Endothelial cell of umbilical vein (primary cell): Measurements from ENCODE around the gene ITPR1. TPM values are rescaled to one million over a fixed set of nuclear protein-coding genes. Genes with fewer than 3 reads are reported as not detected.

Source experiments
- BruUV-seq: library from RNA; stranded (reverse); fragments of 400-500 nt; replicated peaks from 2 replicates; lab custom pipeline; 2021; lab: Mats Ljungman, UMichigan
- CTCF ChIA-PET: fragments of 300-600, 350-600 bp; sonication (Branson Sonifier 250); formaldehyde crosslinking; loops from one replicate; lab custom pipeline; 2021; ENCODE audit warnings: antibody characterized with exemption, inconsistent platforms; lab: Charles Lee
- POLR2A ChIA-PET: fragments of 300-600, 350-600 bp; sonication (Branson Sonifier 250); formaldehyde crosslinking; loops from one replicate; lab custom pipeline; 2021; ENCODE audit warnings: antibody characterized with exemption, inconsistent platforms; lab: Charles Lee
- DNase-seq: peaks from one replicate; pipeline ENCODE4 v3.0.0-alpha.2; 2011; ENCODE audit warnings: low read depth, low spot score
- FAIRE-seq: peaks from 2 replicates; lab custom pipeline; 2011; peaks lifted over from hg19 to GRCh38; lab: Jason Lieb, UNC
- H2AFZ ChIP-seq: 2 replicates; pipeline ENCODE4 v1.6.0; 2012; ENCODE audit warnings: low read depth, low read length, control low read depth, inconsistent platforms
- H3K27ac ChIP-seq: 2 replicates; pipeline ENCODE4 v1.5.1; 2011; ENCODE audit warnings: low read depth, mild to moderate bottlenecking, control low read depth, low read length, moderate library complexity; ENCODE audit not compliant: insufficient read depth
- H3K27me3 ChIP-seq, 2 experiments: 2 replicates each; pipeline versions ENCODE4 v1.6.0 to v1.6.1; 2011; ENCODE audit warnings: low read length in 2 of 2, mixed read lengths in 1 of 2; ENCODE audit not compliant: control insufficient read depth in 2 of 2, insufficient read depth in 2 of 2
- H3K36me3 ChIP-seq, 2 experiments: 2 replicates in 1 of 2; 3 replicates in 1 of 2; pipeline ENCODE4 v1.5.1; 2011; ENCODE audit warnings: low read length in 2 of 2, mild to moderate bottlenecking in 1 of 2, moderate library complexity in 1 of 2; ENCODE audit not compliant: control insufficient read depth in 2 of 2, insufficient read depth in 2 of 2; ENCODE audit errors: extremely low read depth in 1 of 2
- H3K4me1 ChIP-seq: 3 replicates; pipeline ENCODE4 v1.5.1; 2011; ENCODE audit warnings: mild to moderate bottlenecking, low read length; ENCODE audit not compliant: control insufficient read depth, insufficient read depth; ENCODE audit errors: extremely low read depth
- H3K4me2 ChIP-seq: 2 replicates; pipeline ENCODE4 v1.6.1; 2011; ENCODE audit warnings: low read length, control low read depth, mixed read lengths; ENCODE audit not compliant: insufficient read depth
- H3K4me3 ChIP-seq, 3 experiments: fragments of 200-600 bp in 1 of 3; sonication (generic), shearing (Covaris generic) in 1 of 3; replicated peaks in 1 of 3; 2 replicates each; pipeline ENCODE4 v1.5.1; 2011 to 2016; ENCODE audit warnings: control low read depth in 3 of 3, low read length in 3 of 3, mild to moderate bottlenecking in 2 of 3, inconsistent platforms in 1 of 3, low read depth in 1 of 3, moderate library complexity in 1 of 3; ENCODE audit not compliant: insufficient read depth in 1 of 3
- H3K79me2 ChIP-seq: 2 replicates; pipeline ENCODE4 v1.6.0; 2012; ENCODE audit warnings: low read length, inconsistent platforms; ENCODE audit not compliant: control insufficient read depth, insufficient read depth
- H3K9ac ChIP-seq: replicated peaks from 2 replicates; pipeline ENCODE3; 2011; ENCODE audit warnings: low read length, control low read depth; ENCODE audit not compliant: insufficient read depth; ENCODE audit errors: extremely low read depth
- H3K9me1 ChIP-seq: replicated peaks from 3 replicates; pipeline ENCODE4 v1.6.0; 2011; ENCODE audit warnings: mild to moderate bottlenecking, low read length; ENCODE audit not compliant: control insufficient read depth, insufficient read depth; ENCODE audit errors: extremely low read depth
- H3K9me3 ChIP-seq: replicated peaks from 2 replicates; pipeline ENCODE4 v1.5.1; 2012; ENCODE audit warnings: low read length, inconsistent platforms; ENCODE audit not compliant: control insufficient read depth, insufficient read depth
- H4K20me1 ChIP-seq: replicated peaks from 2 replicates; pipeline ENCODE3; 2011; ENCODE audit warnings: mild to moderate bottlenecking, low read length; ENCODE audit not compliant: control insufficient read depth, insufficient read depth; ENCODE audit errors: extremely low read depth
- EZH2 ChIP-seq: IDR thresholded peaks from 2 replicates; pipeline ENCODE4 v1.6.1; 2012; ENCODE audit warnings: borderline replicate concordance, low read depth, mild to moderate bottlenecking, moderate library complexity, low read length, inconsistent platforms; ENCODE audit not compliant: severe bottlenecking
- FOS ChIP-seq: IDR thresholded peaks from 2 replicates; pipeline ENCODE4 v1.6.1; 2011; ENCODE audit warnings: mild to moderate bottlenecking, low read length, moderate library complexity, borderline replicate concordance; ENCODE audit not compliant: insufficient read depth
- GATA2 ChIP-seq: IDR thresholded peaks from 2 replicates; pipeline ENCODE4 v1.7.0; 2011; ENCODE audit warnings: low read depth, mild to moderate bottlenecking, moderate library complexity, mixed read lengths, low read length; ENCODE audit not compliant: insufficient read length, insufficient read depth
- JUN ChIP-seq: IDR thresholded peaks from 2 replicates; pipeline ENCODE4 v1.6.1; 2011; ENCODE audit warnings: borderline replicate concordance, low read depth; ENCODE audit not compliant: insufficient read length, insufficient read depth
- MYC ChIP-seq: IDR thresholded peaks from one replicate; pipeline ENCODE4 v1.6.1; 2011; ENCODE audit warnings: mild to moderate bottlenecking, low read depth, low read length
- POLR2A ChIP-seq: IDR thresholded peaks from 2 replicates; pipeline ENCODE4 v1.6.1; 2012; ENCODE audit warnings: low read depth, mild to moderate bottlenecking, control low read depth, low read length
- POLR2AphosphoS5 ChIP-seq: IDR thresholded peaks from 2 replicates; pipeline ENCODE4 v1.6.1; 2012; ENCODE audit warnings: low read depth, mild to moderate bottlenecking, control low read depth, low read length, moderate library complexity; ENCODE audit not compliant: insufficient read depth
- dilution Hi-C: fragments of 300-500 bp; cut with MboI; formaldehyde crosslinking; loops from one replicate; pipeline ENCODE4 v1.15.0; 2019; ENCODE audit warnings: low sequenced_read_pairs; ENCODE audit not compliant: extremely low pct_ligation_motif_present
- intact Hi-C: fragments of 100-400 bp; cut with micrococcal nuclease; formaldehyde crosslinking; loops from one replicate; pipeline ENCODE4 v1.10.0; 2022
- polyA plus RNA-seq, 4 experiments: library from polyadenylated mRNA; depleted of rRNA in 3 of 4; stranded (reverse) in 3 of 4; unstranded in 1 of 4; fragments of >200 nt; gene quantifications; 2 replicates each; pipeline versions ENCODE4 v1.2.1 to v1.2.3, GENCODE V29; 2011 to 2012; ENCODE audit warnings: missing spikeins in 1 of 4
- total RNA-seq: library from RNA; stranded (reverse); gene quantifications from 2 replicates; pipeline ENCODE4 v1.2.3, GENCODE V29; 2021
- TF ChIP-seq, protein P1 (sequence below), 2 donors: IDR thresholded peaks; 1 replicate in 1 of 2; 2 replicates in 1 of 2; pipeline ENCODE4 v1.5.1; 2011; ENCODE audit warnings: low read length in 2 of 2, mild to moderate bottlenecking in 2 of 2, moderate library complexity in 2 of 2, control low read depth in 1 of 2, inconsistent platforms in 1 of 2, low read depth in 1 of 2; ENCODE audit not compliant: insufficient read depth in 1 of 2; ENCODE audit errors: extremely low read depth in 1 of 2
- TF ChIP-seq, protein P2 (sequence below): IDR thresholded peaks from 2 replicates; pipeline ENCODE4 v1.6.1; 2011; ENCODE audit not compliant: insufficient read depth, insufficient read length

ITPR1 gene
- total and polyA plus RNA-seq, 2 donors (not counting 3 experiments of a cell fraction or from before 2014, with no cell fraction given), result 5.1 to 16.1 TPM

DNA sequence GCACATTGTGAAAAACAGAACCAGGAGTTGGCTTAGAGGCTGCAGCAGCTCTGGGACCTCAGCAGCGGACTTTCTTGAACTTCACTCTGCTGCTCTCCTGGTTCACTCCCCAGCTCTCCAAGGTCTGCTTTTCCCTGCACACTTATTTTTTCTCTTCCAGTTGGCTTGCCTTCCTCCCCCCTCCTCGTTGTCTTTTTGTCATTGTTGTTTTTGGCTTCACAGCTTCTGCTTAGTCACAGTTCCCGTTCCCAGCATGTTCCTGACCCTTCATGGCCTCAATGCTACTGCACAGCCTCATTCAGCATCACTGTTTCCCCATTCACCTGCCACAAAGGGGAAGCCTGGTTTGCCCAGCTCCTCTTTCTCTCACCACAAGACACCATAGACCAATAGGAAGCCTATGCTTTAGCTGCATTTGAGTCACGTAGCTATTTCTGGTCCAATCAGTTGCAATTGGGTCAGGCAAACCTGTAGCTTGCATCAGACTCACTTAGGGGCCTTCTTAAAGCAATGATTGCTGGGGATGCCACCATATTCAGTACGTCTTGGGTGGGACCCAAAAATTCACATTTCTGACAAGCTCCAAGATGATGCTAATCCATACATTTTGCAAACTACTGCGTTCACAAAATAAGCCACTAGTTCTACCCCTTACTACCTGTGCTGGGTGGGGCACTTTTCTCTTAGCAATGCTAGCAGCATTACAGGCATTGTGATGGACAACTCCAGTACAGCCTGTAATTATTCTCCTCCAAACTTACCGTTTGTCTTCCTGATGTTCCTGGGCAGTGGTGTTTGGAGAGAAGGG is 18.3 kb upstream of the ITPR1 start:
- dilution Hi-C loops, result no loop called here
- POLR2A ChIA-PET, result interaction anchor here (1.3 kb wide), 1 partner anchor 19 kb away, joined by 10 read pairs; the partner anchor contains the start of gene ITPR1
- Histone ChIP-seq H4K20me1 (no peaks in the 10 kb centered on the region), H3K9ac (no peak overlapping the region), H3K4me1 (peaks cover 22% of the 10 kb centered on the region), H3K27me3 (peaks cover 0 to 3% of the 10 kb centered on the region in 2 experiments), H3K27ac (peak overlapping the region; percentile 60), H3K79me2 (no peaks in the 10 kb centered on the region), H3K9me1 (no peaks in the 10 kb centered on the region), H3K9me3 (no peaks in the 10 kb centered on the region), H2AFZ (no peak overlapping the region), H3K4me3 (no peak overlapping the region), H3K36me3 (no peaks in the 10 kb centered on the region), H3K4me2 (peak overlapping the region; percentile 33)
- intact Hi-C loops, result loop anchor here (1.0 kb wide), 1 partner anchor 18 kb away; the partner anchor contains the start of gene ITPR1
- TF ChIP-seq EZH2, result no peak
- TF ChIP-seq, protein P1, sequence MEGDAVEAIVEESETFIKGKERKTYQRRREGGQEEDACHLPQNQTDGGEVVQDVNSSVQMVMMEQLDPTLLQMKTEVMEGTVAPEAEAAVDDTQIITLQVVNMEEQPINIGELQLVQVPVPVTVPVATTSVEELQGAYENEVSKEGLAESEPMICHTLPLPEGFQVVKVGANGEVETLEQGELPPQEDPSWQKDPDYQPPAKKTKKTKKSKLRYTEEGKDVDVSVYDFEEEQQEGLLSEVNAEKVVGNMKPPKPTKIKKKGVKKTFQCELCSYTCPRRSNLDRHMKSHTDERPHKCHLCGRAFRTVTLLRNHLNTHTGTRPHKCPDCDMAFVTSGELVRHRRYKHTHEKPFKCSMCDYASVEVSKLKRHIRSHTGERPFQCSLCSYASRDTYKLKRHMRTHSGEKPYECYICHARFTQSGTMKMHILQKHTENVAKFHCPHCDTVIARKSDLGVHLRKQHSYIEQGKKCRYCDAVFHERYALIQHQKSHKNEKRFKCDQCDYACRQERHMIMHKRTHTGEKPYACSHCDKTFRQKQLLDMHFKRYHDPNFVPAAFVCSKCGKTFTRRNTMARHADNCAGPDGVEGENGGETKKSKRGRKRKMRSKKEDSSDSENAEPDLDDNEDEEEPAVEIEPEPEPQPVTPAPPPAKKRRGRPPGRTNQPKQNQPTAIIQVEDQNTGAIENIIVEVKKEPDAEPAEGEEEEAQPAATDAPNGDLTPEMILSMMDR (IDR thresholded peaks at IDR 0.05; ENCODE audit: extremely low read depth in 1 of 2, insufficient read depth in 1 of 2, low read depth in 1 of 2, low read length in 2 of 2), result no peak
- no peak for TF ChIP-seq POLR2A
- TF ChIP-seq JUN, result peak; percentile 83
- peak; percentile 93 for TF ChIP-seq FOS
- TF ChIP-seq, protein P2, sequence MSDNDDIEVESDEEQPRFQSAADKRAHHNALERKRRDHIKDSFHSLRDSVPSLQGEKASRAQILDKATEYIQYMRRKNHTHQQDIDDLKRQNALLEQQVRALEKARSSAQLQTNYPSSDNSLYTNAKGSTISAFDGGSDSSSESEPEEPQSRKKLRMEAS, result no peak
- peak; percentile 15 for TF ChIP-seq GATA2
- no peak for TF ChIP-seq MYC
- TF ChIP-seq POLR2AphosphoS5, result peak; percentile 68
- BruUV-seq, result no TSS peak
- DNase-seq (peak; percentile 97), FAIRE-seq (peak; percentile 97)
- CTCF ChIA-PET, result interaction anchor here (0.7 to 2.3 kb wide), 8 partner anchors 11 to 160 kb away, joined by 3 to 20 read pairs (median 4); partner anchors contain the start of gene ITPR1
